Astrocyte of the cerebellum (primary cell): Measurements from ENCODE around the gene MEPE.

Source experiments
- DNase-seq: peaks from one replicate; pipeline ENCODE4 v3.0.0-alpha.2; 2011; ENCODE audit warnings: low read depth
- H3K4me3 ChIP-seq: 2 replicates; pipeline ENCODE4 v1.5.1; 2011; ENCODE audit warnings: mild to moderate bottlenecking, low read depth, low read length, moderate library complexity
- CTCF ChIP-seq: IDR thresholded peaks from 2 replicates; pipeline ENCODE4 v1.5.1; 2012; ENCODE audit warnings: low read length, low read depth, moderate library complexity, mild to moderate bottlenecking; ENCODE audit errors: missing control alignments
- in situ Hi-C: cut with HindIII; loops from 2 replicates; pipeline ENCODE4 v1.10.0; 2017; ENCODE audit warnings: low sequenced_read_pairs

The MEPE gene

GRCh38 chr4:87855559-87855958, 22.8 kb downstream of the MEPE start:
- no peak for TF ChIP-seq CTCF
- in situ Hi-C loops = loop anchor here (25.0 kb wide), 1 partner anchor 107 kb away; no protein-coding TSS in a partner anchor
- no peak overlapping the region for H3K4me3 ChIP-seq
- DNase-seq = no peak

- TF ChIP-seq CTCF = no peak
- in situ Hi-C loops = loop anchor here (25.0 kb wide), 1 partner anchor 105 kb away; no protein-coding TSS in a partner anchor
- no peak overlapping the region for H3K4me3 ChIP-seq
- no peak for DNase-seq
Observed at GRCh38 chr4:87856816-87857215, 24.0 kb downstream of the MEPE start.

- in situ Hi-C loops = loop anchor here (25.0 kb wide), 1 partner anchor 105 kb away; no protein-coding TSS in a partner anchor
- H3K4me3 ChIP-seq = no peak overlapping the region
- DNase-seq = no peak
- no peak for TF ChIP-seq CTCF
Observed at GRCh38 chr4:87857789-87858188, 25.0 kb downstream of the MEPE start.

- in situ Hi-C loops = loop anchor here (25.0 kb wide), 1 partner anchor 100 kb away; no protein-coding TSS in a partner anchor
- no peak overlapping the region for H3K4me3 ChIP-seq
- TF ChIP-seq CTCF = no peak
- DNase-seq = no peak
Observed at GRCh38 chr4:87862236-87862635, 29.5 kb downstream of the MEPE start.

GRCh38 chr4:87863486-87863885, 30.7 kb downstream of the MEPE start:
- DNase-seq = no peak
- no peak overlapping the region for H3K4me3 ChIP-seq
- TF ChIP-seq CTCF = no peak
- in situ Hi-C loops = loop anchor here (25.0 kb wide), 1 partner anchor 99 kb away; no protein-coding TSS in a partner anchor

- H3K4me3 ChIP-seq = no peak overlapping the region
- no peak for DNase-seq
- in situ Hi-C loops = loop anchor here (25.0 kb wide), 1 partner anchor 98 kb away; no protein-coding TSS in a partner anchor
- no peak for TF ChIP-seq CTCF
Observed at GRCh38 chr4:87864321-87864720, 31.6 kb downstream of the MEPE start.

GRCh38 chr4:87865288-87865687, 32.5 kb downstream of the MEPE start:
- in situ Hi-C loops = loop anchor here (25.0 kb wide), 1 partner anchor 97 kb away; no protein-coding TSS in a partner anchor
- no peak for TF ChIP-seq CTCF
- H3K4me3 ChIP-seq = no peak overlapping the region
- no peak for DNase-seq
